Brain microvascular endothelial cell (primary cell): ENCODE measurements around the gene METAP1.
"Not testable (repeated sequence)": the region's sequence is repeated elsewhere in the genome, so short reads cannot be mapped to it uniquely, and the experiment has no call there.

Experiments
- DNase-seq: peaks from one replicate; pipeline ENCODE4 v3.0.0-alpha.2; 2020
- H3K27ac ChIP-seq: fragments of 250-450 bp; sonication (Bioruptor Pico); 2 replicates; pipeline ENCODE4 v1.5.1; 2020; ENCODE audit warnings: mild to moderate bottlenecking, moderate library complexity
- H3K27me3 ChIP-seq: fragments of 250-450 bp; sonication (Bioruptor Pico); replicated peaks from 2 replicates; pipeline ENCODE4 v1.5.1; 2020; ENCODE audit warnings: mild to moderate bottlenecking
- H3K36me3 ChIP-seq: fragments of 250-450 bp; sonication (Bioruptor Pico); replicated peaks from 2 replicates; pipeline ENCODE4 v1.5.1; 2020; ENCODE audit warnings: mild to moderate bottlenecking
- H3K4me3 ChIP-seq: 2 replicates; pipeline ENCODE4 v1.5.1; 2011; ENCODE audit warnings: low read depth, mild to moderate bottlenecking, control low read depth, low read length, moderate library complexity
- CTCF ChIP-seq: IDR thresholded peaks from 2 replicates; pipeline ENCODE4 v1.5.1; 2011; ENCODE audit warnings: low read depth, mild to moderate bottlenecking, moderate library complexity, low read length, control low read depth, inconsistent platforms; ENCODE audit errors: missing control alignments
- in situ Hi-C: cut with HindIII; loops from 2 replicates; pipeline ENCODE4 v1.10.0; 2017; ENCODE audit warnings: low sequenced_read_pairs, low pct_ligation_motif_present

Gene METAP1

GRCh38 chr4:99100876-99101275 is 105.4 kb downstream of the METAP1 start:
- H3K36me3 ChIP-seq = no peaks in the 10 kb centered on the region
- no peaks in the 10 kb centered on the region for H3K27me3 ChIP-seq
- DNase-seq = no peak
- H3K27ac ChIP-seq = no peak overlapping the region
- no peak for TF ChIP-seq CTCF
- in situ Hi-C loops = no loop called here
- H3K4me3 ChIP-seq = no peak overlapping the region

GRCh38 chr4:99102634-99103033 is 107.1 kb downstream of the METAP1 start:
- no peak overlapping the region for H3K27ac ChIP-seq
- no peak for DNase-seq
- H3K27me3 ChIP-seq = no peaks in the 10 kb centered on the region
- no peaks in the 10 kb centered on the region for H3K36me3 ChIP-seq
- in situ Hi-C loops = no loop called here
- TF ChIP-seq CTCF = no peak
- no peak overlapping the region for H3K4me3 ChIP-seq

- Histone ChIP-seq H3K4me3 (no peak overlapping the region), H3K27me3 (no peaks in the 10 kb centered on the region), H3K36me3 (no peaks in the 10 kb centered on the region), H3K27ac (no peak overlapping the region)
- no peak for DNase-seq
- TF ChIP-seq CTCF = no peak
- in situ Hi-C loops = no loop called here
Observed at GRCh38 chr4:99103166-99103565, 107.6 kb downstream of the METAP1 start.

- H3K4me3 ChIP-seq = no peak overlapping the region
- DNase-seq = no peak
- in situ Hi-C loops = no loop called here
- no peaks in the 10 kb centered on the region for H3K36me3 ChIP-seq
- no peak for TF ChIP-seq CTCF
- no peaks in the 10 kb centered on the region for H3K27me3 ChIP-seq
- no peak overlapping the region for H3K27ac ChIP-seq
Observed at GRCh38 chr4:99104153-99104552, 108.6 kb downstream of the METAP1 start.

GRCh38 chr4:99109286-99109685 is 113.8 kb downstream of the METAP1 start:
- in situ Hi-C loops, H3K27ac ChIP-seq, H3K27me3 ChIP-seq, DNase-seq, H3K4me3 ChIP-seq, H3K36me3 ChIP-seq: not testable (repeated sequence)
